HG03460 (cell line): ENCODE data around the gene GASK1B.
A peak's percentile ranks its signal among the peaks of the same experiment; 100 is the strongest.

Source experiments
- ATAC-seq: cut with Tn5 transposase; IDR thresholded peaks from one replicate; pipeline ENCODE4 v1.9.1; 2021; ENCODE audit not compliant: unreplicated experiment

Gene GASK1B

GRCh38 chr4:158172261-158173258, at the start of gene GASK1B:
Gene GASK1B (minus strand): TSS chr4:158173025. CDS start chr4:158171375, 1,650 bp downstream.
- ATAC-seq: no peak

GRCh38 chr4:158219623-158220022, 46.8 kb upstream of the GASK1B start:
- ATAC-seq: no peak

GRCh38 chr4:158217763-158218162, 44.9 kb upstream of the GASK1B start:
- ATAC-seq: no peak

- no peak for ATAC-seq
Measured at GRCh38 chr4:158214856-158215255, 42.0 kb upstream of the GASK1B start.

GRCh38 chr4:158213466-158213865, 40.6 kb upstream of the GASK1B start:
- ATAC-seq: no peak

GRCh38 chr4:158211222-158211621, 38.4 kb upstream of the GASK1B start:
- ATAC-seq: no peak

GRCh38 chr4:158209825-158210807, 37.3 kb upstream of the GASK1B start, which contains the start of gene TMEM144:
Gene TMEM144 (plus strand): TSS chr4:158210486. CDS start chr4:158212668, 2,182 bp downstream.
- ATAC-seq: peak; percentile 92

GRCh38 chr4:158208963-158209640, 36.3 kb upstream of the GASK1B start:
- peak; percentile 70 for ATAC-seq

- no peak for ATAC-seq
Measured at GRCh38 chr4:158203929-158204328, 31.1 kb upstream of the GASK1B start.

- no peak for ATAC-seq
Measured at GRCh38 chr4:158203436-158203835, 30.6 kb upstream of the GASK1B start.

- no peak for ATAC-seq
Measured at GRCh38 chr4:158202481-158202880, 29.7 kb upstream of the GASK1B start.

GRCh38 chr4:158201876-158202275, 29.1 kb upstream of the GASK1B start:
- ATAC-seq: no peak

- no peak for ATAC-seq
Measured at GRCh38 chr4:158201322-158201721, 28.5 kb upstream of the GASK1B start.

GRCh38 chr4:158200214-158200613, 27.4 kb upstream of the GASK1B start:
- no peak for ATAC-seq

- no peak for ATAC-seq
Measured at GRCh38 chr4:158197194-158197776, 24.5 kb upstream of the GASK1B start.

GRCh38 chr4:158195297-158195696, 22.5 kb upstream of the GASK1B start:
- no peak for ATAC-seq

GRCh38 chr4:158193171-158193749, 20.4 kb upstream of the GASK1B start:
- ATAC-seq: no peak

GRCh38 chr4:158192439-158193158, 19.8 kb upstream of the GASK1B start:
- no peak for ATAC-seq

GRCh38 chr4:158190718-158191117, 17.9 kb upstream of the GASK1B start:
- no peak for ATAC-seq
